GM12875 (cell line): ENCODE measurements around the gene KY.
"Not testable (repeated sequence)": the region's sequence is repeated elsewhere in the genome, so short reads cannot be mapped to it uniquely, and the experiment has no call there.

ENCODE experiments used
- H3K4me3 ChIP-seq: one replicate; pipeline ENCODE4 v1.5.1; 2011; ENCODE audit warnings: low read depth, low read length, control low read depth
- TF ChIP-seq, protein P1 (sequence below): IDR thresholded peaks from 2 replicates; pipeline ENCODE4 v1.5.1; 2011; ENCODE audit warnings: low read depth, mild to moderate bottlenecking, control low read depth, inconsistent platforms, low read length, moderate library complexity, borderline replicate concordance; ENCODE audit not compliant: insufficient read depth

The KY gene

GRCh38 chr3:134600685-134601463 lies 49.9 kb downstream of the KY start:
- no peak overlapping the region for H3K4me3 ChIP-seq
- TF ChIP-seq, protein P1, sequence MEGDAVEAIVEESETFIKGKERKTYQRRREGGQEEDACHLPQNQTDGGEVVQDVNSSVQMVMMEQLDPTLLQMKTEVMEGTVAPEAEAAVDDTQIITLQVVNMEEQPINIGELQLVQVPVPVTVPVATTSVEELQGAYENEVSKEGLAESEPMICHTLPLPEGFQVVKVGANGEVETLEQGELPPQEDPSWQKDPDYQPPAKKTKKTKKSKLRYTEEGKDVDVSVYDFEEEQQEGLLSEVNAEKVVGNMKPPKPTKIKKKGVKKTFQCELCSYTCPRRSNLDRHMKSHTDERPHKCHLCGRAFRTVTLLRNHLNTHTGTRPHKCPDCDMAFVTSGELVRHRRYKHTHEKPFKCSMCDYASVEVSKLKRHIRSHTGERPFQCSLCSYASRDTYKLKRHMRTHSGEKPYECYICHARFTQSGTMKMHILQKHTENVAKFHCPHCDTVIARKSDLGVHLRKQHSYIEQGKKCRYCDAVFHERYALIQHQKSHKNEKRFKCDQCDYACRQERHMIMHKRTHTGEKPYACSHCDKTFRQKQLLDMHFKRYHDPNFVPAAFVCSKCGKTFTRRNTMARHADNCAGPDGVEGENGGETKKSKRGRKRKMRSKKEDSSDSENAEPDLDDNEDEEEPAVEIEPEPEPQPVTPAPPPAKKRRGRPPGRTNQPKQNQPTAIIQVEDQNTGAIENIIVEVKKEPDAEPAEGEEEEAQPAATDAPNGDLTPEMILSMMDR = peak; percentile 93

GRCh38 chr3:134600206-134600605 lies 50.6 kb downstream of the KY start:
- H3K4me3 ChIP-seq = no peak overlapping the region
- TF ChIP-seq, protein P1 = no peak

- TF ChIP-seq, protein P1 = no peak
- H3K4me3 ChIP-seq = no peak overlapping the region
These were observed 51.9 kb downstream of the KY start for GRCh38 chr3:134598763-134599545.

DNA sequence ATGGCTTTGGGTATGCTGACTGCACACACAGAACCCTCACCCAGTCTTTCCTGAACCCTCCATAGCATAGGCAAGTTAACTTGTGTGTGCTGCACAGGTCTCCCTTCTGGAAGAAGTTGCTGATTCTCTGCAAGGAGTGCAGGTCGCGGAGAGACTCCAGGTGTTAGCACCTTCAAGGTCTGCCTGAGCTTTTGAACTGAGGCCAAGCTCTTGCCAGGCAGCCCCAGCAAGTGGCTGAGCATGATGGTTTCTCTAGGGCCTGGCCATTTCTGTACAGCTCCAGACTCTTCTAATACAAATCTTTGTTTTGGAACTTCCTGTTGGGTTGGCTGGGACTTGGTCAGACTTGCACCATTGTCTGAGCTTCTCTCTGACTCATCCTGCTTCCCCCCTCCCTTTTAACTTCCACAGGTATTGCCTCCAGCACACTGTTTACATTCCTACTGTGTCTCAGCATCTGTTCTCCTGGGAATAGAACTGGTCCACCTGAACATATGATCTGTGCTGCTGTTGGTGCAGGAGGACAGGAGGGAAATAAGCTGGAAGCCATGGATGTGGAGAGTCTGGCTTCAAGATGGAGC lies 53.3 kb downstream of the KY start:
- TF ChIP-seq, protein P1 = no peak
- no peak overlapping the region for H3K4me3 ChIP-seq

GRCh38 chr3:134594986-134595385 lies 55.8 kb downstream of the KY start:
- not testable (repeated sequence) for H3K4me3 ChIP-seq

- TF ChIP-seq, protein P1 = no peak
- no peak overlapping the region for H3K4me3 ChIP-seq
These were observed 56.5 kb downstream of the KY start for GRCh38 chr3:134594331-134594741.

GRCh38 chr3:134592806-134593205 lies 58.0 kb downstream of the KY start:
- H3K4me3 ChIP-seq = no peak overlapping the region
- TF ChIP-seq, protein P1 = no peak
